T-helper 2 cell treated with Interferon-gamma antibody and Interleukin-4, amounts not matched to agents 5 μg/mL and 100 μg/mL, for 36 hours (primary cell): ENCODE results near the gene CALHM5.
A peak's percentile ranks its signal among the peaks of the same experiment; 100 is the strongest.

ENCODE experiments used
- DNase-seq: peaks from one replicate; pipeline ENCODE4 v3.0.0; 2021; ENCODE audit warnings: low spot score
- H3K27ac Mint-ChIP-seq: one replicate; pipeline ENCODE4 v1.8.0; 2021; ENCODE audit warnings: mild to moderate bottlenecking, mixed read lengths
- H3K27me3 Mint-ChIP-seq: one replicate; pipeline ENCODE4 v1.8.0; 2021; ENCODE audit warnings: low read depth, mixed read lengths
- H3K36me3 Mint-ChIP-seq: one replicate; pipeline ENCODE4 v1.8.0; 2021; ENCODE audit warnings: low read depth, mixed read lengths
- H3K4me1 Mint-ChIP-seq: one replicate; pipeline ENCODE4 v1.8.0; 2021; ENCODE audit warnings: low read depth, mixed read lengths
- H3K4me3 Mint-ChIP-seq: one replicate; pipeline ENCODE4 v1.8.0; 2022; ENCODE audit warnings: mild to moderate bottlenecking, moderate library complexity, mixed read lengths
- H3K9me3 Mint-ChIP-seq: one replicate; pipeline ENCODE4 v1.8.0; 2021; ENCODE audit warnings: mixed read lengths

The CALHM5 gene, protein sequence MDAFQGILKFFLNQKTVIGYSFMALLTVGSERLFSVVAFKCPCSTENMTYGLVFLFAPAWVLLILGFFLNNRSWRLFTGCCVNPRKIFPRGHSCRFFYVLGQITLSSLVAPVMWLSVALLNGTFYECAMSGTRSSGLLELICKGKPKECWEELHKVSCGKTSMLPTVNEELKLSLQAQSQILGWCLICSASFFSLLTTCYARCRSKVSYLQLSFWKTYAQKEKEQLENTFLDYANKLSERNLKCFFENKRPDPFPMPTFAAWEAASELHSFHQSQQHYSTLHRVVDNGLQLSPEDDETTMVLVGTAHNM

DNA sequence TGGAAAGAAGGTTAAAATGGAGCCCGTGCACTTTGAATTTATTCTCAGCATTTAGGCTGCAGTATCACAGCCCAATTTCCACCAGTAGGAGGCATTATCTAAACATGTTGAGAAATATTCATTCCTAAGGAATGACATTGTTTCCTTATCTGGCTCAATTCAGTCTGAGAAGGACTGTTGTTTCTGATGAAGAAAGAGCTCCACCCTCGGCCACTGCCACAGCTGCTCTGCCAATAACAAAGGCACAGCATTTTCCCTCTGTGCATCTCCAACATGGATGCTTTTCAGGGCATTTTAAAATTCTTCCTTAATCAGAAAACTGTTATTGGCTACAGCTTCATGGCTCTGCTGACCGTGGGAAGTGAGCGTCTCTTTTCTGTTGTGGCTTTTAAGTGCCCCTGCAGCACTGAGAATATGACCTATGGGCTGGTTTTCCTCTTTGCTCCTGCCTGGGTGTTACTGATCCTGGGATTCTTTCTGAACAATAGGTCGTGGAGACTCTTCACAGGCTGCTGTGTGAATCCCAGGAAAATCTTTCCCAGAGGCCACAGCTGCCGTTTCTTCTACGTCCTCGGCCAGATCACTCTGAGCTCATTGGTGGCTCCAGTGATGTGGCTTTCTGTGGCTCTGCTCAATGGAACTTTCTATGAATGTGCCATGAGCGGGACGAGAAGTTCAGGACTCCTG lies at the start of gene CALHM5:
Gene CALHM5 (plus strand): TSS at position 216 of the 687 bp plus-strand sequence. CDS start 58 bp downstream, at position 274.
- Mint-ChIP-seq H3K27ac (no peak within 1 kb of the TSS), H3K9me3 (no peaks in the 10 kb centered on the region)
- DNase-seq, result no peak

DNA sequence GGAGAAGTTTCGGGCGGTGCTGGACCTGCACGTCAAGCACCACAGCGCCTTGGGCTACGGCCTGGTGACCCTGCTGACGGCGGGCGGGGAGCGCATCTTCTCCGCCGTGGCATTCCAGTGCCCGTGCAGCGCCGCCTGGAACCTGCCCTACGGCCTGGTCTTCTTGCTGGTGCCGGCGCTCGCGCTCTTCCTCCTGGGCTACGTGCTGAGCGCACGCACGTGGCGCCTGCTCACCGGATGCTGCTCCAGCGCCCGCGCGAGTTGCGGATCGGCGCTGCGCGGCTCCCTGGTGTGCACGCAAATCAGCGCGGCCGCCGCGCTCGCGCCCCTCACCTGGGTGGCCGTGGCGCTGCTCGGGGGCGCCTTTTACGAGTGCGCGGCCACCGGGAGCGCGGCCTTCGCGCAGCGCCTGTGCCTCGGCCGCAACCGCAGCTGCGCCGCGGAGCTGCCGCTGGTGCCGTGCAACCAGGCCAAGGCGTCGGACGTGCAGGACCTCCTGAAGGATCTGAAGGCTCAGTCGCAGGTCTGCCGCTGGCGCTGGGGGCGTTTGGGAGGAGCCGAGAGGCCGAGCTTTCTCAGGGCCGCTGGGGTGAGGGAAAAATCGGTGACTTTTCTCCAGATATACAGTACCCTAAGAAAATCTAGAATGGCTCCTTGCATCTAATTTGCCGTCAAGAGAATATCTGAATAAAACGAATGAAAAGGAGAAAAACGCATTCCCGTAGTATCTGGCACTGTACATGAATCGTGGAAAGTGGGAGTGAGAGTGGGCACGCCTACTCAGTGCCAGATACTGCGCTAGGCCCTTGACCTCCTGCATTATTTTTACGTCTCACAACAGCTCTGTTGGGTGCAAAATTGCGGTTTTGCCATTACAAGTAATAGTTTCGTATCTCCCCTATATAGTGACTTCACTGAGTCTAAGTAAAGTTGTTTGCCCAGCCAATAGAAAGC lies 49.2 kb upstream of the CALHM5 start:
- H3K4me1 Mint-ChIP-seq, result peaks cover 54% of the 10 kb centered on the region
- peak overlapping the region; percentile 51 for H3K27ac Mint-ChIP-seq
- DNase-seq, result peak; percentile 64
- peaks cover 14% of the 10 kb centered on the region for H3K36me3 Mint-ChIP-seq
- no peaks in the 10 kb centered on the region for H3K9me3 Mint-ChIP-seq
- peak overlapping the region; percentile 75 for H3K4me3 Mint-ChIP-seq
- H3K27me3 Mint-ChIP-seq, result peaks cover 41% of the 10 kb centered on the region

More for the DNA sequence above, at the start of gene CALHM5:
- Mint-ChIP-seq H3K4me1 (no peaks in the 10 kb centered on the region), H3K4me3 (no peak within 1 kb of the TSS), H3K27me3 (peaks cover 19% of the 10 kb centered on the region), H3K36me3 (no peaks in the 10 kb centered on the region)

DNA sequence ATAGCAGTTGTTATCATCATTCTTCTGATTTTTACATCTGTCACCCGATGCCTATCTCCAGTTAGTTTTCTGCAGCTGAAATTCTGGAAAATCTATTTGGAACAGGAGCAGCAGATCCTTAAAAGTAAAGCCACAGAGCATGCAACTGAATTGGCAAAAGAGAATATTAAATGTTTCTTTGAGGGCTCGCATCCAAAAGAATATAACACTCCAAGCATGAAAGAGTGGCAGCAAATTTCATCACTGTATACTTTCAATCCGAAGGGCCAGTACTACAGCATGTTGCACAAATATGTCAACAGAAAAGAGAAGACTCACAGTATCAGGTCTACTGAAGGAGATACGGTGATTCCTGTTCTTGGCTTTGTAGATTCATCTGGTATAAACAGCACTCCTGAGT lies 48.1 kb upstream of the CALHM5 start:
- Mint-ChIP-seq H3K36me3 (peaks cover 14% of the 10 kb centered on the region), H3K27me3 (peaks cover 43% of the 10 kb centered on the region), H3K4me1 (peaks cover 59% of the 10 kb centered on the region)

DNA sequence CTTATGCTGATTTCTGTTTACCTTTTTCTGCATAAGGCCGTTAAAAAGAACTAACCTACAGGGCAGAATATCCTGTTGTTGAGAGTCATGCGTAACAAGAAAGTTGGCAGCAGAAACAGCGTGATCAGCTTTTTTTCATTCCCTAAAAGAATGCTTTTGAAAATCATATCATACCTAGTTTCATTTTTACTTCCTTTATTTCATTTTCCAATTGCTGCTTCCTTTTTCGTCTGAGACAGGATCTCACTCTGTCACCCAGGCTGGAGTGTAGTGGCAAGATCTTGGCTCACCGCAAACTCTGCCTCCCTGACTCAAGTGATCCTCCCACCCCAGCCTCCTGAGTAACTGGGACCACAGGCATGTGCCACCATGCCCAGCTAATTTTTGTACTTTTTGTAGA lies 46.2 kb upstream of the CALHM5 start:
- Mint-ChIP-seq H3K36me3 (peaks cover 14% of the 10 kb centered on the region), H3K27ac (no peak overlapping the region), H3K9me3 (peaks cover 4% of the 10 kb centered on the region), H3K4me3 (no peak overlapping the region), H3K4me1 (peaks cover 52% of the 10 kb centered on the region), H3K27me3 (peaks cover 51% of the 10 kb centered on the region)
- DNase-seq, result no peak

More for the DNA sequence above, 48.1 kb upstream of the CALHM5 start:
- H3K4me3 Mint-ChIP-seq, result peak overlapping the region; percentile 75
- no peak overlapping the region for H3K27ac Mint-ChIP-seq
- no peak for DNase-seq
- H3K9me3 Mint-ChIP-seq, result no peaks in the 10 kb centered on the region

DNA sequence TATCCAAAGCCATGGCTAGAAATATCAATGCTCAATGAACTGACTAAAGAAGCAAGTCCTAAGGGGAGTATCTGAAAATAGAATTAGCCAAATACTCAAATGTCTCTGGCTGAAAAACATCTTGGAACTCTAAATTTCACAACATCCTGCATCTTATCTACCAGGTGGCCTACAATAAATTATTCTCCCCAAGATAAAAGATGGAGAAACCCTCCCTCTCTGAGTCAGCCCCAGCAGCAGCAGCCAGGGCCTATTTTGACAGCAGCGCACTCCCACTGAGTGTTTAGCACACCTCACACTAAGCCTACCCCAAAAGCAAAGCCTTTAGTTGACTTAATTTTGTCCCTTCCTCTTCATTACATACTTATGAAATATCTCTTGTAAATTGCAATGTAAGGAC lies 44.3 kb upstream of the CALHM5 start:
- Mint-ChIP-seq H3K4me1 (peaks cover 37% of the 10 kb centered on the region), H3K27ac (no peak overlapping the region), H3K9me3 (peaks cover 4% of the 10 kb centered on the region), H3K36me3 (peaks cover 10% of the 10 kb centered on the region), H3K4me3 (no peak overlapping the region), H3K27me3 (peaks cover 53% of the 10 kb centered on the region)
- no peak for DNase-seq

DNA sequence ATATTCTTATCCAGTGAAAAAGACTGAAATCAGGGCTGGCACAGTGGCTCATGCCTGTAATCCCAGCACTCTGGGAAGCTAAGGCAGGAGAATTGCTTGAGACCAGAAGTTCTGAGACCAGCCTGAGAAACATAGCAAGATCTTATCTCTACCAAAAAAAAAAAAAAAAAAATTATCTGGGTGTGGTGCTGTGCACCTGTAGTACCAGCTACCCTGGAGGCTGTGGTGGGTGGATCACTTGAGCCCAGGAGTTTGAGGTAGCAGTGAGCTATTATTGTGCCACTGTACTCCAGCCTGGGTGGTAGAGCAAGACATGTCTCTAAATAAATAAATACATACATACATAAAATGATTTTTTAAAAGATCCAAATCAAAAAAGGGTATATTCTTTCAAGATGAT lies 43.9 kb upstream of the CALHM5 start:
- H3K27ac Mint-ChIP-seq, result no peak overlapping the region
- H3K27me3 Mint-ChIP-seq, result peaks cover 55% of the 10 kb centered on the region
- peaks cover 35% of the 10 kb centered on the region for H3K4me1 Mint-ChIP-seq
- peaks cover 10% of the 10 kb centered on the region for H3K36me3 Mint-ChIP-seq
- no peak overlapping the region for H3K4me3 Mint-ChIP-seq
- DNase-seq, result no peak
- peaks cover 4% of the 10 kb centered on the region for H3K9me3 Mint-ChIP-seq

DNA sequence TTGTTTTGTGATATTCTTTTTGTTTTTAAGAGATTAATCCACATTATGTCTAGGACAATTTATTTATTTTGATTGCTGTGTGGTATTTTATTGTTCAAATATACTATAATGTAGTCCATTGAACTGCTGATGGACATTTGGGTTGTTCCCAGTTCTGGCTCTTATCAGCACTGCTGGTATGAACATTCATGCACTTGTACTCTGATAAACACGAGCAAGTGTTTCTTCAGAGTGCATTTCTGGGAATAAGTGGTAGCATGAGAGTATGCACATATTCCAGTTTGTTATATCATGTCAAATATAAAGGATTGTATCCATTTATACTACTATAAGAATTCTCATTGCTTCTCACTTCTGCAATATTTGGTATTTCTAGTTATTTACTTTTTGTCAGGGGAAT lies 43.1 kb upstream of the CALHM5 start:
- peaks cover 5% of the 10 kb centered on the region for H3K36me3 Mint-ChIP-seq
- peaks cover 30% of the 10 kb centered on the region for H3K4me1 Mint-ChIP-seq
- H3K4me3 Mint-ChIP-seq, result no peak overlapping the region
- H3K27ac Mint-ChIP-seq, result no peak overlapping the region
- H3K27me3 Mint-ChIP-seq, result peaks cover 51% of the 10 kb centered on the region
- peaks cover 4% of the 10 kb centered on the region for H3K9me3 Mint-ChIP-seq
- no peak for DNase-seq

DNA sequence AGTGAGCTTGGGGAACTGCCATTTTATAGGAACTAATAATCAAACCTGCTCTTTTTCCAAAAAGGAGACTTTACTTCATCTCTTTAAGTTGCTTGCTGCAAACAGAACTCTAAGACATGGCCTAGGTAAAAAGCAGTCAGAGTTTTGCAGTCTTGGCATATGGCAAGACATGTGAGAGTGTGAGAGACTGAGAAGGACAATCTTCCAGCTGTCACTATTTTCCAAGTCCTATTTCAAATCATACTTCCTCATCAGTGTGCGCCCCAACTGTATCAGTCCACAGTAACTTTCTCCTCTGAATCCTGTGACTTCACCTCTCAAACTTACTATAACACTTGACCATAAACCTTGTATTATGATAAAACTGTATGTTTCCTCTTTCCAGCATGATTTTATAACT lies 39.9 kb upstream of the CALHM5 start:
- peaks cover 1% of the 10 kb centered on the region for H3K36me3 Mint-ChIP-seq
- H3K27me3 Mint-ChIP-seq, result peaks cover 47% of the 10 kb centered on the region
- no peak overlapping the region for H3K27ac Mint-ChIP-seq
- no peak for DNase-seq
- H3K4me3 Mint-ChIP-seq, result no peak overlapping the region
- peaks cover 4% of the 10 kb centered on the region for H3K9me3 Mint-ChIP-seq
- peaks cover 30% of the 10 kb centered on the region for H3K4me1 Mint-ChIP-seq

DNA sequence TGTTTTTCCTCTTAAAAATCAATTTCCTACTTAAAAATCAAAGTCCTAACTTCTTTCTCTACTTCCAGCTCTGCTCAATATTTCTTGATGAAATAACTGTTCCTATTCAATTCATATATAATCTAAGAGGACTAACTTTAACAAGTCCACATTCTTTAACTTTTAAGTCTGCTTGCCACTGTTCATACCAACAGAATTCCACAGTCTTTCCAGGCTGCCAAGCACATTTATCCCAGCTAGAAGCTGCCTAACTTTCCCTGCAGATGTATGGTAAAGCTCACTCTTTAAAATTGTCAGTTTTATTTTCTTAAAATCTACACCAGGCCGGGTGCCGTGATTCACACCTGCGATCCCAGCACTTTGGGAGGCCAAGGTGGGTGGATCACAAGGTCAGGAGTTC lies 38.7 kb upstream of the CALHM5 start:
- H3K9me3 Mint-ChIP-seq, result peaks cover 8% of the 10 kb centered on the region
- H3K4me3 Mint-ChIP-seq, result no peak overlapping the region
- DNase-seq, result no peak
- no peak overlapping the region for H3K27ac Mint-ChIP-seq
- H3K4me1 Mint-ChIP-seq, result peaks cover 25% of the 10 kb centered on the region
- H3K36me3 Mint-ChIP-seq, result peaks cover 1% of the 10 kb centered on the region
- H3K27me3 Mint-ChIP-seq, result peaks cover 47% of the 10 kb centered on the region

DNA sequence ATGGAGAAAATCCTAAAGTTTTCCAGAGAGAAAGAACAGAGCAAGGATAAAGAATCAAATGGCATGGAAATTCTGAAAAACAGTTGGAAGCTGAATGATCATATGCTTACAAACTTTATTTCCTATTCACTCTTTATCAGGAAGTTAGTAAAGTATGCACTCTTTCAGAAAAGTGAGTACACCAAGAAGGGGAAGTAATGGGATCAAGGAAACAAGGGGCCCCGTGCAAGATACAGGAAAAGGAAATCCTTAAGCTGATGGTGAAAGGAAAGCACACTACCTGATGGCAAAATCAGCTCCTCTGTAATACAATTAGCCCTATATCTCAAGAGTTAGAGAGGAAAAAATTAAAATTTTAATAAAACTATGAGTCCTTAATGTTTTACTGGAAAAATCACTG lies 36.3 kb upstream of the CALHM5 start:
- H3K36me3 Mint-ChIP-seq, result peaks cover 1% of the 10 kb centered on the region
- no peak for DNase-seq
- H3K4me1 Mint-ChIP-seq, result peaks cover 23% of the 10 kb centered on the region
- H3K4me3 Mint-ChIP-seq, result peak overlapping the region; percentile 52
- H3K27ac Mint-ChIP-seq, result peak overlapping the region; percentile 68
- H3K9me3 Mint-ChIP-seq, result peaks cover 4% of the 10 kb centered on the region
- H3K27me3 Mint-ChIP-seq, result peaks cover 46% of the 10 kb centered on the region

DNA sequence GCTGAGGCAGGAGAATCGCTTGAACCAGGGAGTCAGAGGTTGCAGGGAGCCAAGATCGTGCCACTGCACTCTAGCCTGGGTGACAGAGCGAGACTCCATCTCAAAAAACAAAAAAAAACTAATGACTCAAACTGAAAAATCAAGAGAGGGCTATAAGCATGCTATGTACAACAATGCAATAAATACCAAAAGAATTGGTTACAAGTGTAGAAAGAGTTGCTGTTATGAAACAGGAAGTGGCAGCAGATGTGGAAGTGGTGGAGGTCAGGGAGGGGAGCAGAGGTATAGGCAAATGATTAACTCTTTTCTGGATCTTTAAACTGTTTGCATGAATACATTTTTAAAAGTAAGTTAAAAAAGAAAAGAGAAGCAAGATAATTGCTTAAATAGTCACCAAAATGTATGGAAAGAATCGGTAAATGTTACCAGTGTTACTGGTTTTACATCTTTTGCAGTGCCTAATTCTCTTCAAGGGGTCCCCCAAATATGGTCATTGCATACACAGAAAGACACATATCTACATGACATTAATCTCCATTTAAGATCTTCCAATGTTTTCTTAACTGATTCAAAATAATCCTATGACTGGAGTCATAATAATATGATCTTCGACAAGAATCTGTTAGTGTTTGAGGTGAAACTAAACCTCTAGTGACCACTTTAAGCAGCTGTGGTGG lies 35.3 kb upstream of the CALHM5 start:
- Mint-ChIP-seq H3K4me3 (peak overlapping the region; percentile 52), H3K4me1 (peaks cover 23% of the 10 kb centered on the region)
- peak; percentile 59 for DNase-seq

DNA sequence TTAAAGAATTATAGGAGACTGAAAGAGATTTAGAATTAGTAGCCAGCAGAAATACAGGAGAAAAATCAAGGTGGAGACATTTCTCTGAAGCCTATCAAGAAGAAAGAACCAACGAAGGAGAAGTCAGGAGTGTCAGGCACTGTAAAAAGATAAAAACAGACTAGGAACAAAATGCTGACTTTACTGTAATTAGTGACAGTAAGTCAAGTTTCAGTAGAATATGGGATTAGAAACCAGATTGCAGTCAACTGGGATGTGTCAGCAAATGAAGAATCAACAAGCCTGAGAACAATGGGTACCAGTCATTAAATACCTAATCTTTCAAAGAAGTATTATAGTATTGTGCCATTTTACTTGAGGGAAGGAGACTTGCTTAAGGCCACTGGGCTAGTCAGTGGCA lies 28.7 kb upstream of the CALHM5 start:
- H3K4me3 Mint-ChIP-seq, result no peak overlapping the region
- H3K27me3 Mint-ChIP-seq, result peaks cover 58% of the 10 kb centered on the region
- no peaks in the 10 kb centered on the region for H3K9me3 Mint-ChIP-seq
- no peaks in the 10 kb centered on the region for H3K4me1 Mint-ChIP-seq
- DNase-seq, result no peak
- H3K27ac Mint-ChIP-seq, result no peak overlapping the region
- H3K36me3 Mint-ChIP-seq, result no peaks in the 10 kb centered on the region

More for the DNA sequence above, 35.3 kb upstream of the CALHM5 start:
- H3K27ac Mint-ChIP-seq, result peak overlapping the region; percentile 39
- peaks cover 4% of the 10 kb centered on the region for H3K9me3 Mint-ChIP-seq
- peaks cover 44% of the 10 kb centered on the region for H3K27me3 Mint-ChIP-seq
- H3K36me3 Mint-ChIP-seq, result peaks cover 1% of the 10 kb centered on the region

DNA sequence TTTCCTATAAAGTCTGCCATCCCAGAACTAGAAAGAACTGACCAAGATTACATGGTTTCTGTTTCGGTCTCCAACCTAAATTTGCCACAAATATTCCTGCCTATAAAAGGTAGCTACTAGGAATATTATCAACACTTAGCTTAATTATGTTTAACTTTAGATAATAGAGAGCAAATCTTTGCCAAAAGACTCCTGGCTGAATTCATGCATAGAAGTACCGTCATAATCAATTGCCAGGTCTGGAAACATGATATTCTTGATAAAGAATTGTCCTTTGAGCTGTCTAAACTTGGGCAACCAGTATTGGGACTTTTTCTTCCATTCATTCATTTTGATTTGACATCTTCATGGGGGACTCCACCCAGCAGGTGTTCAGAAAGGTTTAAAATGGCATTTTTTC lies 27.8 kb upstream of the CALHM5 start:
- no peaks in the 10 kb centered on the region for H3K4me1 Mint-ChIP-seq
- no peak overlapping the region for H3K4me3 Mint-ChIP-seq
- peaks cover 61% of the 10 kb centered on the region for H3K27me3 Mint-ChIP-seq
- no peaks in the 10 kb centered on the region for H3K9me3 Mint-ChIP-seq
- H3K36me3 Mint-ChIP-seq, result no peaks in the 10 kb centered on the region
- no peak overlapping the region for H3K27ac Mint-ChIP-seq
- no peak for DNase-seq
